HG03558 (cell line): Measurements from ENCODE around the gene MRPL49.

ENCODE experiments used
- ATAC-seq: cut with Tn5 transposase; IDR thresholded peaks from one replicate; pipeline ENCODE4 v1.9.1; 2021; ENCODE audit warnings: moderate number of reproducible peaks; ENCODE audit not compliant: unreplicated experiment; ENCODE audit errors: extremely low read depth

MRPL49 gene

GRCh38 chr11:65121865-65122696 is at the start of gene MRPL49, which contains the start of gene FAU:
TSS of gene MRPL49 (plus strand) at chr11:65122321. CDS start at chr11:65122347, 26 bp downstream.
TSS of gene FAU (minus strand) at chr11:65122134. CDS start at chr11:65121813, 321 bp downstream.
- ATAC-seq: peak; percentile 64

- ATAC-seq: no peak
Observed at GRCh38 chr11:65072631-65072966, 49.5 kb upstream of the MRPL49 start.

GRCh38 chr11:65077451-65077850 is 44.7 kb upstream of the MRPL49 start:
- ATAC-seq: no peak

- ATAC-seq: no peak
Observed at GRCh38 chr11:65078151-65078550, 44.0 kb upstream of the MRPL49 start.

GRCh38 chr11:65078786-65079342 is 43.3 kb upstream of the MRPL49 start:
- ATAC-seq: no peak

- ATAC-seq: no peak
Observed at GRCh38 chr11:65083134-65083833, 38.8 kb upstream of the MRPL49 start.

GRCh38 chr11:65083834-65084597 is 38.1 kb upstream of the MRPL49 start, which contains the start of the genes CDCA5 and ZFPL1:
TSS of gene CDCA5 (minus strand) at chr11:65084040. CDS start at chr11:65083978, 62 bp downstream.
TSS of gene ZFPL1 (plus strand) at chr11:65084222. CDS start at chr11:65084699, 477 bp downstream.
- peak; percentile 56 for ATAC-seq

- no peak for ATAC-seq
Observed at GRCh38 chr11:65084598-65085375, 37.3 kb upstream of the MRPL49 start.

GRCh38 chr11:65085446-65085845 is 36.7 kb upstream of the MRPL49 start:
- no peak for ATAC-seq

- no peak for ATAC-seq
Observed at GRCh38 chr11:65086809-65087208, 35.3 kb upstream of the MRPL49 start.

GRCh38 chr11:65087216-65087615 is 34.9 kb upstream of the MRPL49 start:
- ATAC-seq: no peak

- ATAC-seq: no peak
Observed at GRCh38 chr11:65087827-65088226, 34.3 kb upstream of the MRPL49 start.

- ATAC-seq: no peak
Observed at GRCh38 chr11:65089621-65090020, 32.5 kb upstream of the MRPL49 start.

- ATAC-seq: no peak
Observed at GRCh38 chr11:65090628-65091027, 31.5 kb upstream of the MRPL49 start.

- ATAC-seq: no peak
Observed at GRCh38 chr11:65095427-65095826, 26.7 kb upstream of the MRPL49 start.

- ATAC-seq: no peak
Observed at GRCh38 chr11:65095974-65096806, 25.9 kb upstream of the MRPL49 start, which contains the start of gene VPS51. TSS of gene VPS51 (plus strand) at chr11:65096214. CDS start at chr11:65096251, 37 bp downstream.

- no peak for ATAC-seq
Observed at GRCh38 chr11:65096926-65097325, 25.2 kb upstream of the MRPL49 start.

- ATAC-seq: no peak
Observed at GRCh38 chr11:65100674-65101350, 21.3 kb upstream of the MRPL49 start.
